ENCODE measurements around the gene ERCC5.

DNA sequence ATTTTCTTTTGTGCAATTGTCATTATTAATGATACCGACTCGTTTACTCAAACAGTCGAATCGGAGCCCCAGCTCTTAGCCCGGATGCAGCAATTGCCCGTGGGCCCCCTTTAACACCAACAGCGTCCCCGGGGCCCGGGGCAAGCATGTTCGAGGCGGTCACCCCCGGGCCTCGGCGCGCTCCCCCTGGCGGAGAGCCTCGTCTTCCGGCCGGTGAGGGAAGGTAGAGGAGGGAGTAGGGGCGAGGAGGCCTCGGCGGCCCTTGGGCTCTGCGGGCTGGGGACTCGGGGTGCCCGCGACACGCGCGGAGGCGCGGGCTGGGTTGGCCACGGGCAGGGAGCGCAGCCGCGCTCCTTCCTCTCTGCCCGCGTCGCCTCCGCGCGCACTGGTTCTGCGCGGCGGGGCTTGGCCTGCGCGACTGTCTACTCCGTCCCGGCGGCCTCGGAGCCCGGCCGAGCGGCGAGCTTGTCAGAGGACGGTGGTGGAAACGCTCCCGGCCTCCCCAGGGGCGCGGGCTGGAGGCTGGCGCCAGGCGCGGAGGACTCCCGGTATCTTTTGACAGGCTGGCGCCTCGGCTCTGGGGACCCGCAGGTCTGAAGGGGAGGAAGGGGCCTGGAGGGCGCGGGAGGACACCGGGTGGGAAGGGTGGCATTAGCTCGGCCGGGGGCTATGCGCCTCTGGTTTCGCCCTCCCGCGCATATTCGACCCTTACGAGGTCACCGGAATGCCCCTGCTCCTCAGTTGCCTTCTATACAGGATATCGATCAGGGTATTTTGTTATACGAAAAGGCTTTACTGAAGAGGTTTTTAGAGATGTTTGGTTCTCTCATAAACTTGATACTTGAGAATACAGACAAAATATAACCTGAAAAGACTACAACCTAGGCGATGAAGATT lies 45.4 kb upstream of the ERCC5 start:
- TF ChIP-seq POLR2A (IDR thresholded peaks at IDR 0.05): no peak
- TF ChIP-seq, protein P1, sequence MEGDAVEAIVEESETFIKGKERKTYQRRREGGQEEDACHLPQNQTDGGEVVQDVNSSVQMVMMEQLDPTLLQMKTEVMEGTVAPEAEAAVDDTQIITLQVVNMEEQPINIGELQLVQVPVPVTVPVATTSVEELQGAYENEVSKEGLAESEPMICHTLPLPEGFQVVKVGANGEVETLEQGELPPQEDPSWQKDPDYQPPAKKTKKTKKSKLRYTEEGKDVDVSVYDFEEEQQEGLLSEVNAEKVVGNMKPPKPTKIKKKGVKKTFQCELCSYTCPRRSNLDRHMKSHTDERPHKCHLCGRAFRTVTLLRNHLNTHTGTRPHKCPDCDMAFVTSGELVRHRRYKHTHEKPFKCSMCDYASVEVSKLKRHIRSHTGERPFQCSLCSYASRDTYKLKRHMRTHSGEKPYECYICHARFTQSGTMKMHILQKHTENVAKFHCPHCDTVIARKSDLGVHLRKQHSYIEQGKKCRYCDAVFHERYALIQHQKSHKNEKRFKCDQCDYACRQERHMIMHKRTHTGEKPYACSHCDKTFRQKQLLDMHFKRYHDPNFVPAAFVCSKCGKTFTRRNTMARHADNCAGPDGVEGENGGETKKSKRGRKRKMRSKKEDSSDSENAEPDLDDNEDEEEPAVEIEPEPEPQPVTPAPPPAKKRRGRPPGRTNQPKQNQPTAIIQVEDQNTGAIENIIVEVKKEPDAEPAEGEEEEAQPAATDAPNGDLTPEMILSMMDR (IDR thresholded peaks at IDR 0.05): no peak
